Measurements from ENCODE around the gene NRP1.

GRCh38 chr10:33147013-33147310 is 187.5 kb downstream of the NRP1 start:
- TF ChIP-seq CTCF (IDR thresholded peaks at IDR 0.05) (no peak), POLR2A (IDR thresholded peaks at IDR 0.05) (no peak)
